T1000 (cell line): ENCODE data around the gene DNM3.
"Not testable (repeated sequence)": the region's sequence is repeated elsewhere in the genome, so short reads cannot be mapped to it uniquely, and the experiment has no call there.

Source experiments
- DNase-seq: peaks from one replicate; lab custom pipeline; 2025; ENCODE audit warnings: mixed read lengths; lab: John Stamatoyannopoulos, UW

DNM3 gene

GRCh38 chr1:172277989-172278388 is 436.7 kb downstream of the DNM3 start:
- no peak for DNase-seq

- DNase-seq: no peak
These were observed 437.2 kb downstream of the DNM3 start for GRCh38 chr1:172278478-172278877.

- DNase-seq: no peak
These were observed 438.8 kb downstream of the DNM3 start for GRCh38 chr1:172279939-172280636.

GRCh38 chr1:172283766-172284165 is 442.5 kb downstream of the DNM3 start:
- DNase-seq: no peak

- DNase-seq: peak; percentile 31
These were observed 445.4 kb downstream of the DNM3 start for GRCh38 chr1:172286629-172287076.

- DNase-seq: no peak
These were observed 445.9 kb downstream of the DNM3 start for GRCh38 chr1:172287208-172287607.

- no peak for DNase-seq
These were observed 447.3 kb downstream of the DNM3 start for GRCh38 chr1:172288581-172288980.

- no peak for DNase-seq
These were observed 448.1 kb downstream of the DNM3 start for GRCh38 chr1:172289448-172289847.

GRCh38 chr1:172292840-172293239 is 451.5 kb downstream of the DNM3 start:
- DNase-seq: no peak

- DNase-seq: no peak
These were observed 452.1 kb downstream of the DNM3 start for GRCh38 chr1:172293429-172293828.

- DNase-seq: no peak
These were observed 456.8 kb downstream of the DNM3 start for GRCh38 chr1:172298141-172298540.

- DNase-seq: no peak
These were observed 457.6 kb downstream of the DNM3 start for GRCh38 chr1:172298911-172299310.

GRCh38 chr1:172299515-172299914 is 458.2 kb downstream of the DNM3 start:
- DNase-seq: no peak

- DNase-seq: not testable (repeated sequence)
These were observed 466.2 kb downstream of the DNM3 start for GRCh38 chr1:172307508-172307907.

GRCh38 chr1:172308142-172308541 is 466.8 kb downstream of the DNM3 start:
- DNase-seq: no peak

- DNase-seq: no peak
These were observed 467.3 kb downstream of the DNM3 start for GRCh38 chr1:172308577-172308976.

GRCh38 chr1:172320733-172321132 is 479.4 kb downstream of the DNM3 start:
- no peak for DNase-seq

GRCh38 chr1:172321451-172321850 is 480.2 kb downstream of the DNM3 start:
- DNase-seq: no peak

GRCh38 chr1:172322219-172323061 is 481.1 kb downstream of the DNM3 start:
- peak; percentile 45 for DNase-seq

- no peak for DNase-seq
These were observed 482.4 kb downstream of the DNM3 start for GRCh38 chr1:172323686-172324085.

- DNase-seq: no peak
These were observed 482.8 kb downstream of the DNM3 start for GRCh38 chr1:172324086-172324485.

GRCh38 chr1:172324761-172325160 is 483.5 kb downstream of the DNM3 start:
- no peak for DNase-seq

- no peak for DNase-seq
These were observed 484.2 kb downstream of the DNM3 start for GRCh38 chr1:172325531-172325930.
